K562 (cell line): ENCODE results near the gene UBE2C. TPM values are rescaled to one million over a fixed set of nuclear protein-coding genes. Genes with fewer than 3 reads are reported as not detected.

Experiments used
- ATAC-seq: fragments of 200-7000 bp; cut with Tn5 transposase; 3 replicates; pipeline ENCODE4 v1.9.1; 2020; ENCODE audit warnings: moderate library complexity
- BruUV-seq: library from RNA; stranded (reverse); fragments of 400-500 nt; replicated peaks from 2 replicates; lab custom pipeline; 2021; lab: Mats Ljungman, UMichigan
- CTCF ChIA-PET: fragments of 300-600 bp; formaldehyde crosslinking; extraction: SDS; loops from one replicate; lab custom pipeline; 2021; ENCODE audit warnings: low intra/inter-chr PET ratio; lab: Yijun Ruan, JAX
- POLR2A ChIA-PET: fragments of 300-600, 350-650 bp; sonication (Branson Sonifier 250); formaldehyde crosslinking; extraction: SDS; loops from one replicate; lab custom pipeline; 2021; ENCODE audit warnings: antibody characterized with exemption, inconsistent platforms; lab: Yijun Ruan, JAX
- DNase-seq, 4 experiments: peaks; one replicate each; pipeline versions ENCODE4 v3.0.0 to v3.0.0-alpha.2; 2011 to 2018; ENCODE audit warnings: low spot score in 3 of 4, mixed read lengths in 3 of 4; ENCODE audit errors: extremely low read depth in 1 of 4
- FAIRE-seq: peaks from 2 replicates; lab custom pipeline; 2011; peaks lifted over from hg19 to GRCh38; lab: Jason Lieb, UNC
- H2AFZ ChIP-seq: 2 replicates; pipeline ENCODE4 v1.6.0; 2011; ENCODE audit warnings: low read depth, low read length, control low read depth, inconsistent platforms
- H3K27ac ChIP-seq: fragments of 200-600 bp; 3 replicates; pipeline ENCODE4 v1.8.0; 2011; ENCODE audit warnings: low read depth, mild to moderate bottlenecking, control low read depth, inconsistent platforms, low read length, moderate library complexity, mixed read lengths; ENCODE audit errors: extremely low read depth
- H3K27me3 ChIP-seq, 2 experiments: fragments of 300-600 bp in 1 of 2; 2 replicates in 1 of 2; 3 replicates in 1 of 2; pipeline versions ENCODE4 v1.6.0 to v1.8.0; 2011; ENCODE audit warnings: inconsistent platforms in 2 of 2, low read length in 2 of 2, mild to moderate bottlenecking in 1 of 2, mixed read lengths in 1 of 2, moderate library complexity in 1 of 2; ENCODE audit not compliant: control insufficient read depth in 2 of 2, insufficient read depth in 2 of 2
- H3K36me3 ChIP-seq: fragments of 300-600 bp; 3 replicates; pipeline ENCODE4 v1.8.0; 2011; ENCODE audit warnings: mild to moderate bottlenecking, low read length, inconsistent platforms; ENCODE audit not compliant: control insufficient read depth, insufficient read depth
- H3K4me1 ChIP-seq, 2 experiments: fragments of 200-600 bp in 1 of 2; replicated peaks in 1 of 2; 2 replicates in 1 of 2; 3 replicates in 1 of 2; pipeline versions ENCODE4 v1.5.1 to v1.8.0; 2011; ENCODE audit warnings: inconsistent platforms in 2 of 2, low read length in 2 of 2, mild to moderate bottlenecking in 1 of 2, mixed read lengths in 1 of 2, moderate library complexity in 1 of 2; ENCODE audit not compliant: control insufficient read depth in 2 of 2, insufficient read depth in 2 of 2
- H3K4me2 ChIP-seq: 2 replicates; pipeline ENCODE4 v1.6.1; 2011; ENCODE audit warnings: low read length, control low read depth, inconsistent platforms, mixed read lengths; ENCODE audit not compliant: insufficient read depth
- H3K4me3 ChIP-seq: fragments of 200-600 bp; sonication (generic), shearing (Covaris generic); 2 replicates; pipeline ENCODE4 v1.5.1; 2016; ENCODE audit warnings: control low read depth, inconsistent platforms
- H3K79me2 ChIP-seq: fragments of 200-600 bp; 3 replicates; pipeline ENCODE4 v1.8.0; 2011; ENCODE audit warnings: low read length, inconsistent platforms; ENCODE audit not compliant: control insufficient read depth, insufficient read depth
- H3K9ac ChIP-seq, 2 experiments: 2 replicates each; pipeline versions ENCODE4 v1.6.0 to v1.6.1; 2011; ENCODE audit warnings: low read depth in 2 of 2, low read length in 2 of 2, control low read depth in 1 of 2, inconsistent platforms in 1 of 2, mild to moderate bottlenecking in 1 of 2, mixed read lengths in 1 of 2; ENCODE audit not compliant: insufficient read depth in 1 of 2
- H3K9me1 ChIP-seq: one replicate; pipeline ENCODE4 v1.6.0; 2011; ENCODE audit warnings: inconsistent platforms, mild to moderate bottlenecking, low read length, moderate library complexity; ENCODE audit not compliant: control insufficient read depth, insufficient read depth
- H3K9me3 ChIP-seq: replicated peaks from 2 replicates; pipeline ENCODE4 v1.5.1; 2011; ENCODE audit warnings: low read depth, low read length, inconsistent platforms; ENCODE audit not compliant: control insufficient read depth, insufficient read depth
- H4K20me1 ChIP-seq: replicated peaks from 2 replicates; pipeline ENCODE4 v1.6.1; 2011; ENCODE audit warnings: low read length, inconsistent platforms, mixed read lengths; ENCODE audit not compliant: control insufficient read depth, insufficient read depth
- CBFA2T2 ChIP-seq: fragments of 450-650 bp; conservative IDR thresholded peaks from 2 replicates; pipeline ENCODE4 v1.6.1; 2017; ENCODE audit warnings: mild to moderate bottlenecking
- CCNT2 ChIP-seq: IDR thresholded peaks from 2 replicates; pipeline ENCODE4 v1.6.1; 2011; ENCODE audit warnings: borderline replicate concordance, low read depth, mild to moderate bottlenecking, moderate library complexity, mixed read lengths, low read length; ENCODE audit not compliant: insufficient read length; ENCODE audit errors: extremely low read depth
- HCFC1 ChIP-seq: IDR thresholded peaks from 2 replicates; pipeline ENCODE4 v1.6.1; 2012; ENCODE audit warnings: low read depth, low read length, improper control_type of control experiment
- HNRNPK ChIP-seq: fragments of 200-400 bp; formaldehyde crosslinking; IDR thresholded peaks from one replicate; pipeline ENCODE4 v1.6.1; 2018; ENCODE audit warnings: mild to moderate bottlenecking, low read depth, low read length; ENCODE audit not compliant: poor library complexity, severe bottlenecking
- NCOA2 ChIP-seq, 2 experiments: fragments of 450-650 bp; IDR thresholded peaks; 2 replicates each; pipeline ENCODE4 v1.6.1; 2018; ENCODE audit warnings: mild to moderate bottlenecking in 2 of 2, moderate library complexity in 1 of 2; ENCODE audit not compliant: partially characterized antibody in 2 of 2
- NRF1 ChIP-seq, 2 experiments: fragments of 450-650 bp; IDR thresholded peaks in 1 of 2; conservative IDR thresholded peaks in 1 of 2; 2 replicates each; pipeline ENCODE4 v1.6.1; 2014; ENCODE audit warnings: mild to moderate bottlenecking in 2 of 2
- SAP30 ChIP-seq: fragments of 200-600 bp; sonication (generic); IDR thresholded peaks from 2 replicates; pipeline ENCODE4 v1.6.1; 2012; ENCODE audit warnings: borderline replicate concordance, low read depth, mild to moderate bottlenecking, moderate library complexity, low read length, control low read depth, inconsistent platforms; ENCODE audit not compliant: insufficient read depth, poor library complexity, severe bottlenecking
- SIN3A ChIP-seq, 2 experiments: fragments of 150-350 bp in 1 of 2; IDR thresholded peaks; 2 replicates each; pipeline ENCODE4 v1.6.1; 2011 to 2016; ENCODE audit warnings: borderline replicate concordance in 2 of 2, low read depth in 2 of 2, low read length in 2 of 2, mild to moderate bottlenecking in 2 of 2, moderate library complexity in 2 of 2; ENCODE audit not compliant: control insufficient read depth in 1 of 2
- ZBTB7A ChIP-seq: IDR thresholded peaks from 2 replicates; pipeline ENCODE4 v1.6.1; 2011; ENCODE audit warnings: low read depth, mild to moderate bottlenecking, low read length, moderate library complexity, borderline replicate concordance; ENCODE audit not compliant: control insufficient read depth
- ZNF79 ChIP-seq: fragments of 250-450 bp; sonication (Bioruptor Pico); IDR thresholded peaks from 2 replicates; pipeline ENCODE4 v1.4.0; 2020; ENCODE audit warnings: low read depth, mild to moderate bottlenecking, moderate library complexity
- WGBS: fragments of 100-300 bp; shearing (Covaris generic); methylation state at CpG from one replicate; pipeline ENCODE4 v1.1.6; 2016; ENCODE audit warnings: low coverage, mixed read lengths; ENCODE audit not compliant: insufficient coverage; ENCODE audit errors: missing lambda C conversion rate; 5-methylcytosine and 5-hydroxymethylcytosine counted together
- in situ Hi-C: fragments of 300-500 bp; cut with MboI; formaldehyde crosslinking; loops from 4 replicates; pipeline ENCODE4 v1.15.0; 2018; ENCODE audit warnings: inconsistent platforms, mixed read lengths
- intact Hi-C: fragments of 100-400 bp; cut with micrococcal nuclease; formaldehyde crosslinking; loops from 2 replicates; pipeline ENCODE4 v1.14.2; 2022
- polyA plus RNA-seq, 8 experiments: library from polyadenylated mRNA; depleted of rRNA in 4 of 8; stranded (reverse) in 5 of 8; unstranded in 3 of 8; fragments of >200 nt; fragmentation: Nextera tagmentation in 2 of 8; fragmentation: Illumina TruSeq in 1 of 8; extraction: Ambion mirVana in 2 of 8; extraction: Trizol in 1 of 8; gene quantifications; 2 replicates each; pipeline versions ENCODE4 v1.2.1 to v1.2.3, GENCODE V29; 2011 to 2014; ENCODE audit warnings: inconsistent platforms in 1 of 8, missing spikeins in 1 of 8
- total RNA-seq, 7 experiments: library from RNA; depleted of rRNA in 6 of 7; stranded (reverse); fragments of >200 nt in 6 of 7; fragmentation: Illumina TruSeq in 2 of 7; extraction: Trizol in 2 of 7; gene quantifications; 2 replicates each; pipeline versions ENCODE4 v1.2.1 to v1.2.3, GENCODE V29; 2011 to 2021; ENCODE audit warnings: low replicate concordance in 1 of 7
- TF ChIP-seq, protein P1 (sequence below), 2 experiments: fragments of 450-650 bp; conservative IDR thresholded peaks; 2 replicates each; pipeline ENCODE4 v1.6.1; 2017; ENCODE audit warnings: mild to moderate bottlenecking in 2 of 2, moderate library complexity in 2 of 2

UBE2C gene
- total and polyA plus RNA-seq, 9 of the 15 experiments (the other 6 are each of a cell fraction or from before 2014, with no cell fraction given) = 0.51 to 1.6 (median 0.69) TPM

DNA sequence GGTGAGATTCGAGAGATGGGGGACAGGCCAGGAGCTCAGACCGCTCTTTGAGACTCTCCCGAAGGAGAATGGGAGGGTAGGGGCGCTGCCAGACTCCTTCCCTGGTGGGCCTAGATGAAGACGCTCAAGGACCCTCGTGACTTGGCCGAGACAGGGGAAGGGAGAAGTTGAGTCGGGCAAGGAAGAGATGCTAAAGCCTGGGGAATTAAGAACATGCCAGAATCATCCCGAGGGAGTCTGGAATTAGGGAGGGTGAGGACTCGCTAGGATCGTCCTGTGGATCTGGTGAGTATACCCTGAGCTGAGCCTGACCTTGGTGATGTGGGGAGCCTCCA, 529 bp downstream of the UBE2C start:
- no peaks in the 10 kb centered on the region for H3K27me3 ChIP-seq
- H3K4me1 ChIP-seq = peaks cover 14 to 23% of the 10 kb centered on the region in 2 experiments
- H3K4me3 ChIP-seq = no peak overlapping the region
- DNase-seq (no peak), ATAC-seq (no peak), FAIRE-seq (no peak)
- no peak overlapping the region for H3K9ac ChIP-seq
- H3K9me3 ChIP-seq = peaks cover 11% of the 10 kb centered on the region; the same call in 1 of the 2 replicates
- intact Hi-C loops (no loop called here), in situ Hi-C loops (no loop called here)
- peaks cover 35% of the 10 kb centered on the region; the same call in 2 of the 3 replicates for H3K36me3 ChIP-seq
- no peak overlapping the region for H3K27ac ChIP-seq
- POLR2A ChIA-PET = interaction anchor here (0.6 to 1.2 kb wide), 3 partner anchors 11 to 73 kb away, joined by 3 to 4 read pairs (median 3); partner anchors contain the start of gene SNX21
- no peak for TF ChIP-seq ZNF79 (CRISPR knock-in tag)
- TF ChIP-seq HNRNPK = no peak
- TF ChIP-seq SAP30 = no peak
- no peak for TF ChIP-seq SIN3A (IDR thresholded peaks at IDR 0.05; ENCODE audit: borderline replicate concordance in 2 of 2, control insufficient read depth in 1 of 2, low read depth in 2 of 2, low read length in 2 of 2)
- TF ChIP-seq, protein P1, sequence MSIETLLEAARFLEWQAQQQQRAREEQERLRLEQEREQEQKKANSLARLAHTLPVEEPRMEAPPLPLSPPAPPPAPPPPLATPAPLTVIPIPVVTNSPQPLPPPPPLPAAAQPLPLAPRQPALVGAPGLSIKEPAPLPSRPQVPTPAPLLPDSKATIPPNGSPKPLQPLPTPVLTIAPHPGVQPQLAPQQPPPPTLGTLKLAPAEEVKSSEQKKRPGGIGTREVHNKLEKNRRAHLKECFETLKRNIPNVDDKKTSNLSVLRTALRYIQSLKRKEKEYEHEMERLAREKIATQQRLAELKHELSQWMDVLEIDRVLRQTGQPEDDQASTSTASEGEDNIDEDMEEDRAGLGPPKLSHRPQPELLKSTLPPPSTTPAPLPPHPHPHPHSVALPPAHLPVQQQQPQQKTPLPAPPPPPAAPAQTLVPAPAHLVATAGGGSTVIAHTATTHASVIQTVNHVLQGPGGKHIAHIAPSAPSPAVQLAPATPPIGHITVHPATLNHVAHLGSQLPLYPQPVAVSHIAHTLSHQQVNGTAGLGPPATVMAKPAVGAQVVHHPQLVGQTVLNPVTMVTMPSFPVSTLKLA (conservative IDR thresholded peaks at IDR 0.05) = no peak
- TF ChIP-seq HCFC1 = no peak
- no peak for TF ChIP-seq CCNT2
- TF ChIP-seq NCOA2 (IDR thresholded peaks at IDR 0.05; ENCODE audit: partially characterized antibody in 2 of 2) = no peak
- no peak for TF ChIP-seq CBFA2T2
- TF ChIP-seq NRF1 (conservative IDR thresholded peaks at IDR 0.05 in 1 of 2, IDR thresholded peaks at IDR 0.05 in 1 of 2) = no peak
- no peak for TF ChIP-seq ZBTB7A
- TF ChIP-seq, all 486 proteins: peak for 0
- CTCF ChIA-PET = no interaction called here
- no peaks in the 10 kb centered on the region for H4K20me1 ChIP-seq
- H3K9me1 ChIP-seq = no peaks in the 10 kb centered on the region
- WGBS = 88% methylated on average over 11 of the region's 11 CpGs
- no peaks in the 10 kb centered on the region for H3K79me2 ChIP-seq
- BruUV-seq = no TSS peak
- no peak overlapping the region for H3K4me2 ChIP-seq
- H2AFZ ChIP-seq = no peak overlapping the region
